CD14-positive monocyte (primary cell): Measurements from ENCODE around the gene DPH5. TPM values are rescaled to one million over a fixed set of nuclear protein-coding genes. Genes with fewer than 3 reads are reported as not detected.

Experiments
- DNase-seq, 3 donors: peaks; one replicate each; pipeline ENCODE4 v3.0.0-alpha.2; 2011 to 2022
- H2AFZ ChIP-seq: 2 replicates; pipeline ENCODE4 v1.6.0; 2012; ENCODE audit warnings: mild to moderate bottlenecking, low read depth, low read length, inconsistent platforms; ENCODE audit not compliant: insufficient read depth, poor library complexity, severe bottlenecking
- H3K27ac ChIP-seq, 2 donors: 1 replicate in 1 of 2; 2 replicates in 1 of 2; pipeline ENCODE4 v1.5.1; 2012 to 2013; ENCODE audit warnings: low read length in 2 of 2, control low read depth in 1 of 2, inconsistent platforms in 1 of 2, low read depth in 1 of 2, mild to moderate bottlenecking in 1 of 2
- H3K27me3 ChIP-seq, 2 donors: one replicate each; pipeline versions ENCODE4 v1.6.0 to v1.6.1; 2011 to 2013; ENCODE audit warnings: low read length in 2 of 2; ENCODE audit not compliant: control insufficient read depth in 2 of 2, insufficient read depth in 2 of 2
- H3K36me3 ChIP-seq, 2 donors: replicated peaks in 1 of 2; 1 replicate in 1 of 2; 2 replicates in 1 of 2; pipeline versions ENCODE4 v1.5.1 to v1.6.1; 2012 to 2013; ENCODE audit warnings: low read length in 2 of 2, control low read depth in 1 of 2, inconsistent platforms in 1 of 2, mild to moderate bottlenecking in 1 of 2; ENCODE audit not compliant: insufficient read depth in 2 of 2, control insufficient read depth in 1 of 2
- H3K4me1 ChIP-seq, 2 donors: 1 replicate in 1 of 2; 2 replicates in 1 of 2; pipeline versions ENCODE4 v1.5.1 to v1.6.1; 2012 to 2013; ENCODE audit warnings: low read length in 2 of 2, control low read depth in 1 of 2, inconsistent platforms in 1 of 2, mild to moderate bottlenecking in 1 of 2, moderate library complexity in 1 of 2; ENCODE audit not compliant: insufficient read depth in 2 of 2, control insufficient read depth in 1 of 2
- H3K4me2 ChIP-seq: replicated peaks from 2 replicates; pipeline ENCODE3; 2012; ENCODE audit warnings: low read length, moderate library complexity, mild to moderate bottlenecking; ENCODE audit not compliant: poor library complexity, severe bottlenecking; ENCODE audit errors: extremely low read depth
- H3K4me3 ChIP-seq, 3 experiments: fragments of 200-600 bp in 1 of 3; sonication (generic) in 1 of 3; replicated peaks in 1 of 3; 1 replicate in 2 of 3; 2 replicates in 1 of 3; pipeline ENCODE4 v1.5.1; 2011 to 2013; ENCODE audit warnings: low read length in 3 of 3, mild to moderate bottlenecking in 3 of 3, control low read depth in 2 of 3, low read depth in 2 of 3, inconsistent platforms in 1 of 3, moderate library complexity in 1 of 3
- H3K79me2 ChIP-seq: 2 replicates; pipeline ENCODE4 v1.6.0; 2012; ENCODE audit warnings: mild to moderate bottlenecking, control low read depth, inconsistent platforms, low read length, moderate library complexity; ENCODE audit not compliant: insufficient read depth
- H3K9ac ChIP-seq: 2 replicates; pipeline ENCODE4 v1.6.0; 2017; ENCODE audit warnings: low read length, mild to moderate bottlenecking; ENCODE audit not compliant: insufficient read depth, poor library complexity, severe bottlenecking
- H3K9me3 ChIP-seq, 2 donors: replicated peaks in 1 of 2; 1 replicate in 1 of 2; 2 replicates in 1 of 2; pipeline versions ENCODE4 v1.5.1 to v1.6.1; 2012 to 2013; ENCODE audit warnings: low read length in 2 of 2, control low read depth in 1 of 2; ENCODE audit not compliant: control insufficient read depth in 1 of 2, insufficient read depth in 1 of 2
- H4K20me1 ChIP-seq: 2 replicates; pipeline ENCODE4 v1.6.0; 2012; ENCODE audit warnings: mild to moderate bottlenecking, low read length, control low read depth, moderate library complexity; ENCODE audit not compliant: insufficient read depth
- H3K27ac Mint-ChIP-seq, 7 donors: one replicate each; pipeline ENCODE4 v1.8.0; 2020; ENCODE audit warnings: mild to moderate bottlenecking in 7 of 7, mixed read lengths in 7 of 7, moderate library complexity in 6 of 7, inconsistent platforms in 2 of 7
- H3K27me3 Mint-ChIP-seq, 3 donors: one replicate each; pipeline ENCODE4 v1.8.0; 2021 to 2022; ENCODE audit warnings: low read depth in 3 of 3, mild to moderate bottlenecking in 3 of 3, mixed read lengths in 3 of 3, moderate library complexity in 3 of 3, inconsistent platforms in 1 of 3
- H3K36me3 Mint-ChIP-seq, 2 donors: one replicate each; pipeline ENCODE4 v1.8.0; 2020; ENCODE audit warnings: mixed read lengths in 2 of 2, inconsistent platforms in 1 of 2, mild to moderate bottlenecking in 1 of 2
- H3K4me1 Mint-ChIP-seq: one replicate; pipeline ENCODE4 v1.8.0; 2020; ENCODE audit warnings: mild to moderate bottlenecking, mixed read lengths
- H3K4me3 Mint-ChIP-seq, 2 donors: one replicate each; pipeline ENCODE4 v1.8.0; 2020; ENCODE audit warnings: mild to moderate bottlenecking in 2 of 2, mixed read lengths in 2 of 2, moderate library complexity in 1 of 2
- H3K9me3 Mint-ChIP-seq, 7 donors: one replicate each; pipeline ENCODE4 v1.8.0; 2020 to 2022; ENCODE audit warnings: mixed read lengths in 7 of 7, mild to moderate bottlenecking in 6 of 7, moderate library complexity in 6 of 7, inconsistent platforms in 2 of 7
- WGBS: methylation state at CpG from one replicate; pipeline ENCODE4 v1.1.5; 2013; ENCODE audit warnings: missing lambda C conversion rate; ENCODE audit not compliant: insufficient coverage; 5-methylcytosine and 5-hydroxymethylcytosine counted together
- intact Hi-C, 2 donors: fragments of 100-400 bp; cut with micrococcal nuclease; formaldehyde crosslinking; loops; one replicate each; pipeline versions ENCODE4 v1.15.0 to v1.15.1; 2023
- polyA plus RNA-seq, 3 donors: library from polyadenylated mRNA; depleted of rRNA in 1 of 3; unstranded in 2 of 3; stranded (reverse) in 1 of 3; fragments of 300-500 nt in 2 of 3; fragments of >200 nt in 1 of 3; fragmentation: Illumina TruSeq in 2 of 3; gene quantifications; 1 replicate in 2 of 3; 2 replicates in 1 of 3; pipeline ENCODE4 v1.2.3, GENCODE V29; 2012 to 2021
- TF ChIP-seq, protein P1 (sequence below): fragments of 200-600 bp; IDR thresholded peaks from one replicate; pipeline ENCODE4 v1.8.0; 2022; ENCODE audit warnings: antibody characterized with exemption, mild to moderate bottlenecking

The DPH5 gene
- polyA plus RNA-seq, 3 donors, result 10.3 to 14.3 (median 12.0) TPM

DNA sequence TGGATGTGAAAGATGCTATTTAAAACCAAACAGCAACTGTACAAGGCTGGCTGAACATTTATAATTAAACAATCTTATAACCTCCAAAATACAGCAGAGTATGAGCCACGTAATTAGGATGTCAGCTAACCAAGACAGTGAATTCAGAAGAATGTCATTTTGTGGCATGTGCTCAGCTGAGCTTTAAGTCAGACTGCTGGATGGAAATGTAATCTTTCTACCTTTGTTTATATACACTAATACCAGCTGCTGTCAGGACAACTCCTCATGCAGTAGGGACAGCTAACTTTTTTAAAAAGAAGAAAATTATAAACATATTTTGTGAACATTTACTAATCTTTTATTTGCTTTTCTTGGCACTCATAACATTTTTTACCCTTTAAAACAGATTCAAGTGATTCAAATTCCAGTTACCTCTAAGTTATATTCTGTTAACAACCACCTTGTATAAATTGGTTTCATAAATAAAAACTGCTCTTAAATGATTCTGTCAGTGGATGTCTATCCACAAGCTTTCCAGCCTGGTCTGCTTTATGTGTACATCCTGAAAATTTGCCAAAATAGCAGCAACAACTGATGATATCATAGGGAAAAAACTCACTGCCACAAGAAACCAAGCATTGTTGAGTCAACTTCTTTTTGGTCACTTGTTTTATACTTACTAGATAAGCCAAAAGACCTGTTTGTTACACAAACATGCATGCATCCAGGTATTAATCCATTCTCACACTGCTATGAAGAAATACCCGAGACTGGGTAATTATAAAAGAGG is 36.1 kb downstream of the DPH5 start:
- Histone ChIP-seq H3K36me3 (peaks cover 29 to 49% of the 10 kb centered on the region in 2 donors), H3K4me3 (no peak overlapping the region), H3K27ac (no peak overlapping the region), H2AFZ (no peak overlapping the region), H3K9me3 (no peaks in the 10 kb centered on the region), H3K79me2 (no peaks in the 10 kb centered on the region), H3K4me1 (no peaks in the 10 kb centered on the region), H3K27me3 (no peaks in the 10 kb centered on the region), H3K4me2 (no peak overlapping the region), H3K9ac (no peak overlapping the region), H4K20me1 (no peaks in the 10 kb centered on the region)
- H3K36me3 Mint-ChIP-seq, result peaks cover 35 to 37% of the 10 kb centered on the region in 2 donors
- no peaks in the 10 kb centered on the region for H3K9me3 Mint-ChIP-seq
- no peak overlapping the region for H3K4me3 Mint-ChIP-seq
- H3K27ac Mint-ChIP-seq, result peak overlapping the region in 1 of 7 donors; percentile 23
- WGBS, result no CpG with 5 or more reads among the region's 2 CpGs
- no peaks in the 10 kb centered on the region for H3K27me3 Mint-ChIP-seq
- intact Hi-C loops, result no loop called here
- no peaks in the 10 kb centered on the region for H3K4me1 Mint-ChIP-seq
- TF ChIP-seq, protein P1, sequence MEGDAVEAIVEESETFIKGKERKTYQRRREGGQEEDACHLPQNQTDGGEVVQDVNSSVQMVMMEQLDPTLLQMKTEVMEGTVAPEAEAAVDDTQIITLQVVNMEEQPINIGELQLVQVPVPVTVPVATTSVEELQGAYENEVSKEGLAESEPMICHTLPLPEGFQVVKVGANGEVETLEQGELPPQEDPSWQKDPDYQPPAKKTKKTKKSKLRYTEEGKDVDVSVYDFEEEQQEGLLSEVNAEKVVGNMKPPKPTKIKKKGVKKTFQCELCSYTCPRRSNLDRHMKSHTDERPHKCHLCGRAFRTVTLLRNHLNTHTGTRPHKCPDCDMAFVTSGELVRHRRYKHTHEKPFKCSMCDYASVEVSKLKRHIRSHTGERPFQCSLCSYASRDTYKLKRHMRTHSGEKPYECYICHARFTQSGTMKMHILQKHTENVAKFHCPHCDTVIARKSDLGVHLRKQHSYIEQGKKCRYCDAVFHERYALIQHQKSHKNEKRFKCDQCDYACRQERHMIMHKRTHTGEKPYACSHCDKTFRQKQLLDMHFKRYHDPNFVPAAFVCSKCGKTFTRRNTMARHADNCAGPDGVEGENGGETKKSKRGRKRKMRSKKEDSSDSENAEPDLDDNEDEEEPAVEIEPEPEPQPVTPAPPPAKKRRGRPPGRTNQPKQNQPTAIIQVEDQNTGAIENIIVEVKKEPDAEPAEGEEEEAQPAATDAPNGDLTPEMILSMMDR, result no peak
- no peak for DNase-seq

DNA sequence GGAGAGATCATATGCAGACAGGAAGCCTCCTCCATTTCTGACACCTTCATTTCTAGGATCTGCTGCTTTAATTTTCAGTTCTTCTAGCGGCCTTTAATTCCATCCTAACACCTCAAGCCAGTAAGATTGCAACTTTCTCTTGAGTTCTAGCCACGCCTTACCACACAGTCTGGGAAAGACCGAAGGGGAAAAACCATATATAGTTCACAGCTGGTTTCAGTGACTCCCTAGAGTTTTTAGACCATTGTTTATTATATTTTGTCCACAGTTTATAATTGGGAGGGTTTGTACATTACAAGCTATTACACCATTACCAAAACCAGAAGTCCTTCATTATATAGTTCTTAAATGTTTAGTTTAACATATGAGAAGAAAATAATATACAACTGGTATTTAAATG is 37.5 kb downstream of the DPH5 start:
- Mint-ChIP-seq H3K4me3 (no peak overlapping the region), H3K36me3 (peaks cover 43 to 47% of the 10 kb centered on the region in 2 donors), H3K9me3 (no peaks in the 10 kb centered on the region), H3K27me3 (no peaks in the 10 kb centered on the region), H3K27ac (peak overlapping the region in 2 of 7 donors; percentile 27 to 37), H3K4me1 (no peaks in the 10 kb centered on the region)
- no peak overlapping the region for H3K4me2 ChIP-seq
- H3K27ac ChIP-seq, result no peak overlapping the region
- 100% methylated on average over 1 of the region's 3 CpGs for WGBS
- no peak overlapping the region for H2AFZ ChIP-seq
- no peaks in the 10 kb centered on the region for H3K4me1 ChIP-seq
- no peaks in the 10 kb centered on the region for H4K20me1 ChIP-seq
- peaks cover 29 to 61% of the 10 kb centered on the region in 2 donors for H3K36me3 ChIP-seq
- TF ChIP-seq, protein P1, result no peak
- intact Hi-C loops, result no loop called here
- no peak overlapping the region for H3K4me3 ChIP-seq
- H3K9ac ChIP-seq, result no peak overlapping the region
- H3K27me3 ChIP-seq, result no peaks in the 10 kb centered on the region
- H3K79me2 ChIP-seq, result no peaks in the 10 kb centered on the region
- DNase-seq, result no peak
- H3K9me3 ChIP-seq, result no peaks in the 10 kb centered on the region
